IMR-90 (cell line): ENCODE results near the gene SERINC3. TPM values are rescaled to one million over a fixed set of nuclear protein-coding genes. Genes with fewer than 3 reads are reported as not detected.

Experiments used
- ATAC-seq: fragments of 200-7000 bp; cut with Tn5 transposase; 2 replicates; pipeline ENCODE4 v1.9.1; 2020; ENCODE audit warnings: low read depth, mild to moderate bottlenecking, moderate library complexity
- BruUV-seq: library from RNA; stranded (reverse); fragments of 400-500 nt; replicated peaks from 2 replicates; lab custom pipeline; 2021; lab: Mats Ljungman, UMichigan
- CTCF ChIA-PET: fragments of 300-600 bp; formaldehyde crosslinking; extraction: SDS; loops from one replicate; lab custom pipeline; 2021; ENCODE audit warnings: antibody characterized with exemption; lab: Yijun Ruan, JAX
- POLR2A ChIA-PET: fragments of 300-600 bp; sonication (Branson Sonifier 250); formaldehyde crosslinking; loops from one replicate; lab custom pipeline; 2022; ENCODE audit warnings: antibody characterized with exemption; ENCODE audit not compliant: unreplicated experiment; lab: Charles Lee
- DNase-seq: peaks from one replicate; pipeline ENCODE4 v3.0.0; 2013
- H2AFZ ChIP-seq: replicated peaks from 2 replicates; pipeline ENCODE3; 2013; ENCODE audit warnings: low read length, mild to moderate bottlenecking; ENCODE audit not compliant: poor library complexity
- H2AK5ac ChIP-seq: 2 replicates; pipeline ENCODE4 v1.6.1; 2013; ENCODE audit warnings: low read depth, low read length, inconsistent platforms
- H2AK9ac ChIP-seq: replicated peaks from 2 replicates; pipeline ENCODE3; 2013; ENCODE audit warnings: mild to moderate bottlenecking, low read depth, low read length, moderate library complexity; ENCODE audit not compliant: poor library complexity
- H2BK120ac ChIP-seq: 2 replicates; pipeline ENCODE4 v1.6.1; 2013; ENCODE audit warnings: low read depth, low read length, inconsistent platforms
- H2BK15ac ChIP-seq: 3 replicates; pipeline ENCODE4 v1.6.1; 2013; ENCODE audit warnings: low read depth, low read length, inconsistent platforms
- H2BK20ac ChIP-seq: 2 replicates; pipeline ENCODE4 v1.6.1; 2013; ENCODE audit warnings: low read depth, mild to moderate bottlenecking, inconsistent platforms, low read length, moderate library complexity
- H2BK5ac ChIP-seq: 2 replicates; pipeline ENCODE4 v1.6.1; 2013; ENCODE audit warnings: mild to moderate bottlenecking, low read depth, low read length, inconsistent platforms; ENCODE audit not compliant: poor library complexity, severe bottlenecking
- H3K14ac ChIP-seq: replicated peaks from 2 replicates; pipeline ENCODE4 v1.6.1; 2013; ENCODE audit warnings: low read depth, low read length, inconsistent platforms
- H3K18ac ChIP-seq: 2 replicates; pipeline ENCODE4 v1.6.1; 2013; ENCODE audit warnings: low read depth, low read length, control low read depth
- H3K23ac ChIP-seq: 2 replicates; pipeline ENCODE4 v1.6.1; 2013; ENCODE audit warnings: low read depth, low read length, inconsistent platforms
- H3K27ac ChIP-seq: 2 replicates; pipeline ENCODE4 v1.5.1; 2013; ENCODE audit warnings: mild to moderate bottlenecking, control low read depth, low read length; ENCODE audit not compliant: insufficient read depth
- H3K27me3 ChIP-seq: 2 replicates; pipeline ENCODE4 v1.6.1; 2013; ENCODE audit warnings: low read length; ENCODE audit not compliant: control insufficient read depth, insufficient read depth
- H3K36me3 ChIP-seq: 2 replicates; pipeline ENCODE4 v1.6.1; 2013; ENCODE audit warnings: low read length, mixed read lengths; ENCODE audit not compliant: control insufficient read depth, insufficient read depth
- H3K4ac ChIP-seq: 2 replicates; pipeline ENCODE4 v1.6.1; 2013; ENCODE audit warnings: low read depth, low read length, inconsistent platforms
- H3K4me1 ChIP-seq: 2 replicates; pipeline ENCODE4 v1.6.1; 2013; ENCODE audit warnings: low read length, mixed read lengths; ENCODE audit not compliant: control insufficient read depth, insufficient read depth
- H3K4me2 ChIP-seq: 2 replicates; pipeline ENCODE4 v1.6.1; 2013; ENCODE audit warnings: low read depth, mild to moderate bottlenecking, control low read depth, low read length, moderate library complexity
- H3K4me3 ChIP-seq: 2 replicates; pipeline ENCODE4 v1.5.1; 2013; ENCODE audit warnings: low read depth, mild to moderate bottlenecking, control low read depth, low read length, moderate library complexity; ENCODE audit not compliant: insufficient read depth
- H3K56ac ChIP-seq: 2 replicates; pipeline ENCODE4 v1.6.1; 2013; ENCODE audit warnings: low read length, inconsistent platforms; ENCODE audit not compliant: insufficient read depth; ENCODE audit errors: extremely low read depth
- H3K79me1 ChIP-seq, 2 experiments: 2 replicates each; pipeline ENCODE4 v1.6.1; 2013; ENCODE audit warnings: low read length in 2 of 2, inconsistent platforms in 1 of 2, low read depth in 1 of 2
- H3K9ac ChIP-seq: 2 replicates; pipeline ENCODE4 v1.6.1; 2013; ENCODE audit warnings: low read depth, low read length, control low read depth
- H3K9me1 ChIP-seq: 2 replicates; pipeline ENCODE4 v1.6.1; 2013; ENCODE audit warnings: low read length, inconsistent platforms; ENCODE audit not compliant: insufficient read depth
- H3K9me3 ChIP-seq: 2 replicates; pipeline ENCODE4 v1.6.1; 2013; ENCODE audit warnings: low read length; ENCODE audit not compliant: control insufficient read depth, insufficient read depth
- H4K20me1 ChIP-seq: 2 replicates; pipeline ENCODE4 v1.6.1; 2013; ENCODE audit warnings: low read length, inconsistent platforms; ENCODE audit not compliant: insufficient read depth
- H4K5ac ChIP-seq: 2 replicates; pipeline ENCODE4 v1.6.1; 2013; ENCODE audit warnings: mild to moderate bottlenecking, low read depth, low read length, control low read depth
- H4K8ac ChIP-seq, 2 experiments: 2 replicates each; pipeline ENCODE4 v1.6.1; 2013; ENCODE audit warnings: low read depth in 2 of 2, low read length in 2 of 2, control low read depth in 1 of 2, inconsistent platforms in 1 of 2
- H4K91ac ChIP-seq: 2 replicates; pipeline ENCODE4 v1.6.1; 2013; ENCODE audit warnings: low read depth, low read length, inconsistent platforms; ENCODE audit not compliant: insufficient read depth
- NFE2L2 ChIP-seq: fragments of 150-350 bp; IDR thresholded peaks from 2 replicates; pipeline ENCODE4 v1.6.1; 2016; ENCODE audit warnings: low read depth, mild to moderate bottlenecking, low read length
- RAD21 ChIP-seq: IDR thresholded peaks from 2 replicates; pipeline ENCODE4 v1.6.1; 2012; ENCODE audit warnings: low read length, improper control_type of control experiment
- RFX5 ChIP-seq: IDR thresholded peaks from 2 replicates; pipeline ENCODE4 v1.8.0; 2012; ENCODE audit warnings: low read depth, mild to moderate bottlenecking, low read length, moderate library complexity
- SMC3 ChIP-seq: fragments of 150-350 bp; IDR thresholded peaks from 2 replicates; pipeline ENCODE4 v1.6.1; 2016; ENCODE audit warnings: low read depth, mild to moderate bottlenecking, antibody characterized with exemption, low read length, moderate library complexity
- WGBS, 2 experiments: methylation state at CpG; one replicate each; pipeline versions ENCODE4 v1.1.5 to v1.1.7; 2013; ENCODE audit warnings: missing lambda C conversion rate in 2 of 2; ENCODE audit not compliant: insufficient read length in 1 of 2; ENCODE audit errors: extremely low coverage in 2 of 2; 5-methylcytosine and 5-hydroxymethylcytosine counted together
- dilution Hi-C: fragments of 300-500 bp; cut with HindIII; formaldehyde crosslinking; loops from one replicate; pipeline ENCODE4 v1.14.3; 2018; ENCODE audit warnings: low sequenced_read_pairs; ENCODE audit not compliant: unreplicated experiment
- in situ Hi-C: fragments of 300-500 bp; cut with MboI; formaldehyde crosslinking; loops from 3 replicates; pipeline ENCODE4 v1.14.3; 2019; ENCODE audit warnings: low sequenced_read_pairs, inconsistent platforms, mixed read lengths
- intact Hi-C: fragments of 100-400 bp; cut with micrococcal nuclease; formaldehyde crosslinking; loops from 2 replicates; pipeline ENCODE4 v1.10.0; 2022
- polyA plus RNA-seq, 3 experiments: library from polyadenylated mRNA; depleted of rRNA; stranded (reverse); fragments of >200 nt; gene quantifications; 2 replicates each; pipeline ENCODE4 v1.2.3, GENCODE V29; 2012; ENCODE audit warnings: low replicate concordance in 1 of 3
- total RNA-seq: library from RNA; depleted of rRNA; stranded (reverse); fragments of >200 nt; gene quantifications from 2 replicates; pipeline ENCODE4 v1.2.3, GENCODE V29; 2012

SERINC3 gene
- total and polyA plus RNA-seq, 2 of the 4 experiments (the other 2 are of a cell fraction), result 101 to 132 TPM

GRCh38 chr20:44571362-44571988 is 49.6 kb upstream of the SERINC3 start:
- DNase-seq (no peak), ATAC-seq (no peak)
- Histone ChIP-seq H2AK5ac (peak overlapping the region; percentile 83; the same call in 1 of the 2 replicates), H3K18ac (peak overlapping the region; percentile 44), H3K9me1 (peaks cover 14% of the 10 kb centered on the region), H3K9ac (no peak overlapping the region), H3K56ac (0 out of 2 replicates have a peak overlapping the region, but pooled peaks have one; percentile 8), H2BK15ac (peak overlapping the region; percentile 78; the same call in 2 of the 3 replicates), H3K36me3 (no peaks in the 10 kb centered on the region), H3K23ac (peak overlapping the region; percentile 86; the same call in 1 of the 2 replicates), H4K5ac (peak overlapping the region; percentile 82; the same call in 1 of the 2 replicates), H3K79me1 (peaks cover 4 to 42% of the 10 kb centered on the region in 2 experiments), H3K4me1 (peaks cover 12% of the 10 kb centered on the region), H2BK5ac (peak overlapping the region; percentile 80), H3K9me3 (no peaks in the 10 kb centered on the region), H2BK20ac (peak overlapping the region; percentile 83), H2AFZ (no peak overlapping the region), H3K27ac (no peak overlapping the region; the same call in 1 of the 2 replicates), H4K8ac (peak overlapping the region in 1 of 2 experiments; percentile 75; a peak in 3 of 4 replicates), H3K4ac (peak overlapping the region; percentile 89), H4K91ac (peak overlapping the region; percentile 43), H2BK120ac (peak overlapping the region; percentile 90), H3K4me2 (no peak overlapping the region; the same call in 1 of the 2 replicates), H4K20me1 (0 out of 2 replicates have a peak, but pooled peaks cover 5% of the 10 kb centered on the region), H3K4me3 (no peak overlapping the region), H2AK9ac (no peak overlapping the region), H3K14ac (peak overlapping the region; percentile 94), H3K27me3 (no peaks in the 10 kb centered on the region)
- intact Hi-C loops (loop anchor here (5.0 kb wide), 1 partner anchor 39 kb away; no protein-coding TSS in a partner anchor), in situ Hi-C loops (no loop called here), dilution Hi-C loops (no loop called here)
- ChIA-PET CTCF (no interaction called here), POLR2A (no interaction called here)
- 60% methylated on average over 1 of the region's 6 CpGs; no CpG with 5 or more reads in 1 of the 2 experiments for WGBS, 2 experiments
- TF ChIP-seq RAD21 (no peak), RFX5 (no peak), NFE2L2 (no peak), SMC3 (no peak)
- BruUV-seq, result no TSS peak
